WTC11 (cell line): ENCODE measurements around the gene SOCS4.

Source experiments
- CTCF ChIP-seq: fragments of 200-600 bp; IDR thresholded peaks from 2 replicates; pipeline ENCODE4 v1.8.0; 2022; ENCODE audit warnings: antibody characterized with exemption
- ESRRA ChIP-seq: sonication (generic); formaldehyde crosslinking; IDR thresholded peaks from 2 replicates; pipeline ENCODE4 v1.8.1; 2022; ENCODE audit warnings: mild to moderate bottlenecking, missing genetic modification reagents, borderline replicate concordance

GRCh38 chr14:54985156-54985555, 41.9 kb upstream of the SOCS4 start:
- no peak for TF ChIP-seq ESRRA (CRISPR knock-in tag)
- no peak for TF ChIP-seq CTCF
